HG02943 (cell line): ENCODE results near the gene NDUFS8.

Experiments
- ATAC-seq: cut with Tn5 transposase; IDR thresholded peaks from one replicate; pipeline ENCODE4 v1.9.1; 2021; ENCODE audit warnings: mild to moderate bottlenecking, low read depth, moderate library complexity; ENCODE audit not compliant: unreplicated experiment

NDUFS8 gene

GRCh38 chr11:68014947-68015447 is 15.5 kb upstream of the NDUFS8 start:
- no peak for ATAC-seq

- no peak for ATAC-seq
Observed at GRCh38 chr11:68015467-68015866, 15.0 kb upstream of the NDUFS8 start.

GRCh38 chr11:68016161-68016903 is 14.1 kb upstream of the NDUFS8 start:
- ATAC-seq, result no peak

GRCh38 chr11:68016904-68017817 is 13.3 kb upstream of the NDUFS8 start:
- no peak for ATAC-seq

GRCh38 chr11:68017980-68018729 is 12.3 kb upstream of the NDUFS8 start:
- ATAC-seq, result no peak

- no peak for ATAC-seq
Observed at GRCh38 chr11:68018730-68019190, 11.7 kb upstream of the NDUFS8 start.

- ATAC-seq, result no peak
Observed at GRCh38 chr11:68019486-68019885, 11.0 kb upstream of the NDUFS8 start.

GRCh38 chr11:68020575-68020974 is 9.9 kb upstream of the NDUFS8 start:
- no peak for ATAC-seq

GRCh38 chr11:68021167-68021787 is 9.2 kb upstream of the NDUFS8 start:
- ATAC-seq, result no peak

GRCh38 chr11:68022531-68022930 is 8.0 kb upstream of the NDUFS8 start:
- ATAC-seq, result no peak

- ATAC-seq, result no peak
Observed at GRCh38 chr11:68024508-68024907, 6.0 kb upstream of the NDUFS8 start.

GRCh38 chr11:68025047-68025446 is 5.4 kb upstream of the NDUFS8 start:
- no peak for ATAC-seq

- ATAC-seq, result no peak
Observed at GRCh38 chr11:68026391-68027105, 3.9 kb upstream of the NDUFS8 start.

- no peak for ATAC-seq
Observed at GRCh38 chr11:68027667-68028066, 2.8 kb upstream of the NDUFS8 start.

- ATAC-seq, result no peak
Observed at GRCh38 chr11:68028802-68029545, 1.5 kb upstream of the NDUFS8 start.

- no peak for ATAC-seq
Observed at GRCh38 chr11:68031144-68031464, 623 bp downstream of the NDUFS8 start.

GRCh38 chr11:68032003-68032402 is 1.5 kb downstream of the NDUFS8 start:
- ATAC-seq, result no peak

- no peak for ATAC-seq
Observed at GRCh38 chr11:68032997-68033707, 2.7 kb downstream of the NDUFS8 start.

GRCh38 chr11:68033708-68034045 is 3.2 kb downstream of the NDUFS8 start:
- no peak for ATAC-seq
